Fibroblast of peridontal ligament (primary cell): ENCODE results near the gene S100G.
"Not testable (repeated sequence)": the region's sequence is repeated elsewhere in the genome, so short reads cannot be mapped to it uniquely, and the experiment has no call there.

ENCODE experiments used
- DNase-seq: peaks from one replicate; pipeline ENCODE4 v3.0.0-alpha.2; 2010; ENCODE audit errors: extremely low read depth

Gene S100G, protein sequence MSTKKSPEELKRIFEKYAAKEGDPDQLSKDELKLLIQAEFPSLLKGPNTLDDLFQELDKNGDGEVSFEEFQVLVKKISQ

DNA sequence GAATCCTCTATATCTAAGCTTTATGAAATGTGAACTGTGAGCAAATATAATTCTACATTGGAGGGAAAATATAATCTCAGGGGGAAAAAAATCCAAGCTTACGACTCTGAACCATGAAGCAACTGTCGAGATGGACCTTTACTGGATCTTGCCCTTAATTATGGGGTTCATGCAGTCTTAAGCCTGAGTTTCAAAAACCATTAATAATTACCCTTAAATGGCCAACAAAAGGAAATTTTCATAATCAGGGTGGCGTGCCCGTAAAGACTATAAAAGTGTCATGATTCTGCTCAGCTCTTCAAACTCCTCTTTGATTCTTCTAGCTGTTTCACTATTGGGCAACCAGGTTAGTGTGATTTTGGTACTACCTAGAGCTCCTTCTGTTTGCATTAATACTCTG is at the start of gene S100G:
Gene S100G, plus strand, starts transcription at position 301 of the 400 bp plus-strand sequence. CDS start 849 bp downstream, outside the sequence.
- no peak for DNase-seq

DNA sequence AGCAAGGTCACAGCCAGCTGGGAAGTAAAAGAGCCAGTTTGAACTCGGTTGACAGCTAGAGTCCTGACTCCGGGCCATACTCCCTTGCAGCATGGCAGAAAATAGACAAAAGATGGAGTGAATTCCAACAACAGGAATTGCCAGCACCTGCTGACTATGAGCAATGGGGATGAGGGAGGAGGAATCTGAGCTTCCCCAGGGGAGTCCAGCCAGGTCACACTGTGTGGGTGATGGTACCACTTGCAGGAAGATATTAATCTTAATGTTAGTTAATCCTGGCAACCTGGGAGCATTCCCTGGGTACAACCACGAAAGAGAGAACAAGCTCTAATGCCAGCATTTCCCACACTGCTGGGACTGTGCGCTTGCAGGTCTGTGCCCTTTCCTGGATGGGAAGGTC is 48.1 kb upstream of the S100G start:
- no peak for DNase-seq

DNA sequence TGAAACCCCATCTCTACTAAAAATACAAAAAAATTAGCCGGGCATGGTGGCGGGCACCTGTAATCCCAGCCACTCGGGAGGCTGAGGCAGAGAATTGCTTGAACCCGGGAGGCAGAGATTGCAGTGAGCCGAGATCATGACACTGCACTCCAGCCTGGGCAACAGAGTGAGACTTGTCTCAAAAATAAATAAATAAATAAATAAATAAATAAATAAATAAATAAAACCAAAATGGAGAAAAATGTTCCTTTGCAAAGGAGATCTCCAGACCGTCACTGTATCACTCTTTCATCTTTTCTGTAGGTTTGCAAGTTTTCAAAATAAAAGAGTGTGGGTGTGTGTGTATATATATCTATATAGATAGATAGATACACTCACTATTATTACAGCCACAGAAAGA is 46.7 kb upstream of the S100G start:
- DNase-seq, result not testable (repeated sequence)

DNA sequence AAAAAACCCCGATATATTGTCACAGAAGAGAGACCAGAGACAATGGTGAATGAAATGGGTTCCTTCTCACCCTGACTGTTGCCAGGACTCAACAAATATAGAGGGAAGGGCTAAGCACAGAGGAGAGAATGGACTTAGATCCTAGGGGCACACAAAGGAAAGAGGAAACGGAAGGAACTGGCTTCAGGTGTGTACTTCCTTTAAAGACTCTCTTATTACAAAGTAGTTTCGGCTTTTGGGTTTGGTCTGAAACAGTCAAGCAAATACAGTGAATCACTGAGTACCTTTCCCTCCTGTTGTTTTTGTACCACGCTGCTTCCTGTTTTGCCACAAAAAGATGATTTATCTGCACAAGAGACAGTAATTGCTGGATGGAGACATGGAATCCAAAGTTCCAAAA is 46.1 kb upstream of the S100G start:
- no peak for DNase-seq

DNA sequence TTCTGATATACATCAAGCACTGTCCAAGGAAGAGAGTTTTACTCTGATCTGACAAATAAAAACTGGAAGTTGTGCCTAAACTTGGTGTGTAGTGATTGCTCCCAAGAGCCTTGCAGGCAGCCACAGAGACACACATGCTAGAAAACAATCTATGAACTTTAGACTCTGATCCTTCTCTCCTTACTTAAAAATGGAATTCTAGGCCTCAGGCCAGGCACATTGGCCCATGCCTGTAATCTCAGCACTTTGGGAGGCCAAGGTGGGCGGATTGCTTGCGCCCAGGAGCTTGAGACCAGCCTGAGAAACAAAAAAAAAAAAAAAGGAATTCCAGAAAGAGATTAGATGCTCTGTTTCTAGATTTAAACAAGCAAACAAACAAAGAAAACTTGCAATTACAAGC is 45.6 kb upstream of the S100G start:
- no peak for DNase-seq

DNA sequence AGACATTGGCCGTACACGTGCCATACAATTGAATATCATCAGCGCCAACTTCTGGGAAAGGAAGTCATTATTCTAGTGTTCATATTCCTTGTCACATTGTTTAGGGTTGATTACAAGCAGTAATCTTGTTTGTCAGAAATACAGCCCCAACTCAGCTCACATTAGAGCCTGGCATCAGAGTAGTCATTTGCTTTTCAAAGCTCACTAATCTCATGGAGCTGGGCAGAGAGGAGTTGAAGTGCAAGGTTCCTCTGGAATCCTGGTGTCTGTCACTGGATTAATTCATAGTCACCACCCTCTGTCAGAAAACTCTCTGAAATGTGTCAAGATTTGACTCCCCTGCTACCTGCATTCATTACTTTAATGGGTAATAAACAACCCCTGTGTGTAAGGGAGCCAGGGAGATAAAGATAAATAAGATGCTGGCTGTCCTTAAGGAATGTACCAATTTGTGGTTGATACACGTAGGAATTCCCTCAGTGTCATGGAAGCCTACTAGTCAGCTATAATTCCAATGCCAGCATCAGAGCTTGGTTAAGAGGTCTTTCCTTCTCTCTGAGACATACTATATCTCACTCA is 43.7 kb upstream of the S100G start:
- no peak for DNase-seq

DNA sequence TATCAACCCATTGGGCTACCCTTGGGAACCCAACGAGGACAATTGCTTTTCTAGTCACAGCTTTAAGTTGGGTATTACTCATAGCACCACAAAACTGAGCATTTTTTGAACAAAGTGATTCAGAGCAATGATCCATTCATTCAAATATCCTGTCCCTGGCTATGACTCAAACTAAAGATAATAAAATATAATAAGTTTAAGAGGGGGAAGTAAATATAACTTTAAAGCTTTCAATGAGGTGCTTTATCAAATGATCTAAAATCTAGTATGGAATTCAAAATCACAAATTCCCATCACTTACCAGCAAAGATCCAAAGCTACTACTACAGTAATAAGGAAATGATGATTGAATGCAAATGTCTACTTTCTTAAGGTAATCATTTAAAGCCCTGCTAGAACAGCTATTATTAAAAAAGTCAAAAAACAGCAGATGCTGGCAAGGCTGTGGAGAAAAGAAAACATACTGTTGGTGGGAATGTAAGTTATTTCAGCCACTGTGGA is 39.8 kb upstream of the S100G start:
- DNase-seq, result peak; percentile 31

DNA sequence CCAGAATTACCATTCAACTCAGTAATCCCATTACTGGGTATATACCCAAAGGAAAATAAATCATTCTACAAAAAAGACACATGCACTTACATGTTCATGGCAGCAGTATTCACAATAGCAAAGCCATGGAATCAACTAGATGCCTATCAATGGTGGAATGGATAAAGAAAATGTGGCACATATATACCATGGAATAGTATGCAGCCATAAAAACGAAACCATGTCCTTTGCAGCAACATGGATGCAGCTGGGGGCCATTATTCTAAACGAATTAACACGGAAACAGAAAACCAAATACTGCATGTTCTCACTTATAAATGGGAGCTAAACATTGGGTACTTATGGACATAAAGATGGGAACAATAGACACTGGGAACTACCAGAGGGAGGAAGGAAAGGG is 39.3 kb upstream of the S100G start:
- DNase-seq, result not testable (repeated sequence)

DNA sequence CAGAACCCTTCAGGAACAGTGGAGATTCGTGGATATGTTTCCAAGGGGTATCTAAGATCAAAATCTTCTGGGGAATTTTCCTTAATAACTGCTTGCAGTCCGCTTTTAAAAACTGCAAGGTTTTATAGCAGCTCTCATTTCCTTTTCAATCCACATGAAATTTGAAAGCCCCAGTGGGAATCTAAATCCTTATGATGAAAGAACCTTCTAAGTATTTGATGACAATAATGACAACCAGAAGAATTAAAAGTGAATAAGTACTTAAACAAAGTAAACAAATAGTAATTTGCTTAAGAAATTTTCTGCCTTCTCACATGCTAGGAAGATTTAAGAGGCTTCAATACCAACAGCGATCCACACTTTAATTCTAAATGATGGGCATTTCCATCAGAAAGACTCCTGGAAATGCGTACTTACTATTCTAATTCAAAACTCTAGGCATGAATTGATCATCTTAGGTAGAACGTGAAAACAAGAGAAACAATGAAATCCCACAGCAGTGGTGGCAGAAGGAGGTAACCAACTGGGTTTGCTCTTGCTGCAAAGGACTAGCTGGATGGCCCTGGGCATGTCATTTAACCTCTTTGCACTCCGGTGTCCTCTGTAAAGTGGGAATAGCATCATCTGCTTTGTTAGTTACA is 37.6 kb upstream of the S100G start:
- DNase-seq, result no peak

DNA sequence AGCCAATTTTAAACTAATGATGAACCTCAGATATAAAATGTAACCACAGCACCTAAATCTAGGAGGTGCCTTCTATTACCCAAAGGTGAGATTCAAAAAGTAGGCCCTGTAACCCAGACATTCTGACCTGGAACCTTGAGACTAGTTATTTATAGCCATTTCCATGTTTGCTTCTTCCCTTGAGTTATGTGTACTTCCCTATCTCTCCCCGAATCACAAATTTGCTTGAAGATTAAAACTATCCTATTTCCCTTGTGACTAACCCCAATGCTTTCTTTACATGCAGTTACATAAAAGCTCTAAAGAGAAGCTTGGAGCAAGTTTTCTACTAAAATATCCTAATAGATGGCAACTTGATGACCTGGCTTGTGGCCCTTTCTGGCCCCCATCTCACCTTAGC is 32.6 kb upstream of the S100G start:
- DNase-seq, result no peak

DNA sequence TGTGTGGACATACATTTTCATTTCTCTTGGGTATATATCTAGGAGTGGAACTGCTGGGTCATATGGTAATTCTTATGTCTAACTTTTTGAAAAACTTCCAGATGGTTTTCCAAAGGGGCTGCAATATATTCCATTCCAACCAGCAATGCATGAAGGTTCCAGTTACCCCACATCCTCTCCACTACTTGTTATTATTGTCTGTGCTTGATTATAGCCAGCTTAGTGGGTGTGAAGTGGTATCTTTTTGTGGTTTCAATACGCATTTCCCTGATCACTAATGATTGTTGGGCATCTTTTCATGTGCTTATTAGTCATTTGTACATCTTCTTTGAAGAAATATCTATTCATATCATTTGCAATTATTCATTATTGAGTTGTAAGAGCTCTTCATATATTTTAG is 31.5 kb upstream of the S100G start:
- DNase-seq, result no peak

DNA sequence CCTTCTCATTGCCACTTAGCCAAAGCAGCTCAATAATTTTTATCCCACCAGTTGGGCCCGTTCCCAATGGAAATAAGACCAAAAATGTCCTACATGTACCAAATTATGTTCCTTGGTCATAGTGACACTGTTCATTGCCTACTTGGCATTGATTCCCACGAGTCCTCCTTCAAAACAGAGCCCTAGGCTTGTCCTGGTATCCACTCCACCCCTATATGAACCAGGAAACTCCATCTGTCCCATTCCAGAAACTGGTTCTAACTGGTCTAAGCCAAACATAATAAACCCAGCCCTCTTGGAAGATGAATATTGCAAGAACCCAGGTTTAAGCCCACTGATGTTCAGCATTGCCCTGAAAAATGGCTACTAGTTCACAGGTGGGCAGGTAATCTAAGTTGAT is 30.9 kb upstream of the S100G start:
- DNase-seq, result no peak

DNA sequence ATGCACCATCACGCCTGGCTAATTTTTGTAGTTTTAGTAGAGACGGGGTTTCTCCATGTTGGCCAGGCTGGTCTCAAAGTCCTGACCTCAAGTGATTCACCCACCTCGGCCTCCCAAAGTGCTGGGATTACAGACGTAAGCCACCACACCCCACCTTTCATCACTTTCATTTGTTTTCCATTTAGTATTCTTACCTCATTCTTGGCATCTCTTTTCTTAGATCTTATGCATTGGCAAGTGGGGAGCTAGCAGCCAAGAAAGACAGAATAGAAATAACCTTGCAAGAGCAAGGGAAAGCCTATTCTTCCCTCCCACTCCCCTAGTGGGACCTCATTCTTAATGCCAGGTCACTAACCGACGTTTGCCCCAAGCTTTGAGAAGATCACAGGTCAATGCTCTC is 21.4 kb upstream of the S100G start:
- not testable (repeated sequence) for DNase-seq

DNA sequence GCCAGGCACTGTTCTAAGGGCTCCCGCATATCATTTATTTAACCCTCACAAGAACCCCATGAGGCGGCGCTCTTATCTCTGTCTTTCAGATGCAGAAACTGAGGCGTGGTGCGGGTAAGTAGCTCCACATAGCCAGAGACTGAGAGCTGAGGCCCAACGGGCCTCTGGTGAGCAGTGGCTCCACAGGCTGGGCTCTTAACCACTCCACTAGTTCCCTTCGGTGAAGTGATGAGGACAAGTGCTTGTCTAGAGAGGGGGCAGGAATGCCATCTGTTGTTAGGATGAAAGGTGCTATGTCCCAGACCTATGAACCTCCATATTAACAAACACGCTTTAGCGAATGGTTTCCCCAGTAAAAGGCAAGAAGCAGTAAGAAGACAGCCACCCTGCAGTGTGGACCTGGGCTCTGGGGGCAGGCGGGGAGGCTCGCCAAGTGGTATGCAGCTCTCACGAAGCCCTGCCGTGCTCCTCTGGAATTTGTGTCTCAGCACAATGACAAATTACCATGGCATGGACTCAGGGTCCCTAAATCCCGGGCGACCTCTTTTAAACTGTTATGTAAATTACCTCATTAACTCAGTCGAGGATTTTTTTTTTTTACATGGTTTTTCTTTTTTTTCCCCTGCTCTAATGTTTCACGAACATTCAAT is 20.9 kb upstream of the S100G start:
- no peak for DNase-seq

DNA sequence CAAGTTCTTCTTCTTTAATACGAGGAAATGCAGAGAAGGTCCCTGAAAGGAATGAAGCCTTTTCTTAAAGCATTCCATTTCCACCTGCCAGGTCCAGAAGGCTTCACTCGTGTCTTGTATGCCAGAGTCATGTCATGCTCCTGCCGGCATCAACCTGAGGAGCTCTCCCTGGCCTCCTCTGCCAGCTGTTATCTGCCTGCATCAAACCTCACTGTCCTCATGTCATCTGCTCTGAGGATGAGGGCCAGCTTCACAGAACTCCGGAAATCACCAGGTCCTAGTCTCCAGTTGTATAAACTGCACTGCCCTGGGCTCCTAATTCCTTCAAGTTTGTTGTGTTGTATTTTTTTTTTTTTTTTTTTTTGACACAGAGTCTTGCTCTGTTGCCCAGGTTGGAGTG is 20.0 kb upstream of the S100G start:
- DNase-seq, result no peak

DNA sequence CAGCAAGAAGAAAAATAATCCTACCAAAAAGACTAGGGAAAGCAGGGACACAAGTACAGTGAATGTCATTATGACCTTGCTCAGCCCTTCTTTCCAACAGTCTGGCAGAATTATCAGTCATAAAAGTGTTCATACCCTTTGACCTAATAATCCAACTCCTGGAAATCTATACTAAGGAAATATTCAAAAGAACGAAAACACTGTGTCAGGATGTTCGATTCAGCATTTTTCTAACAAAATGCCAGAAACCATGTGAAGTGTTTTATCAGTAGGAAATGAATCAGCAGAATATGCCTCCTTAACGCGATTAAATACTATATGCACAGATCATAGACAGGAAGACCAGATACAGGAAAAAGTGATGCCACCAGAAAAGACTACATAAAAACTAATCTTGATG is 16.2 kb upstream of the S100G start:
- no peak for DNase-seq

DNA sequence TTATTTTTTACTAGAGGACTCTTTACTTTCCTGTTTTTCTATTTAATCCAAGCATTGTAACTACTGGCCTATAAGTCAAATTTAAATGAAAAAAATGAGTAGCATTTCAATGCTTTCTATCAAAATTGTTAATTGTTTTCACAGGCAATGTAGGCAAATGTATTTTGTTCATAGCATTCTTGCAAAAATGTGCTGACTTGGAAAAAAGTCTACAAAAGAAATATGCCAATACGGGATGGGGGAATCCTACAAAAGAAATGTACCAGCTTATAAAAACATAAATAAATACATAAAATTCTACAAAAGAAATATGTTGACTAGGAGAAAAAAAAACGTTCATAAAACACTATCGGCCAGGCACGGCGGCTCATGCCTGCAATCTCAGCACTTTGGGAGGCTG is 14.9 kb upstream of the S100G start:
- no peak for DNase-seq

DNA sequence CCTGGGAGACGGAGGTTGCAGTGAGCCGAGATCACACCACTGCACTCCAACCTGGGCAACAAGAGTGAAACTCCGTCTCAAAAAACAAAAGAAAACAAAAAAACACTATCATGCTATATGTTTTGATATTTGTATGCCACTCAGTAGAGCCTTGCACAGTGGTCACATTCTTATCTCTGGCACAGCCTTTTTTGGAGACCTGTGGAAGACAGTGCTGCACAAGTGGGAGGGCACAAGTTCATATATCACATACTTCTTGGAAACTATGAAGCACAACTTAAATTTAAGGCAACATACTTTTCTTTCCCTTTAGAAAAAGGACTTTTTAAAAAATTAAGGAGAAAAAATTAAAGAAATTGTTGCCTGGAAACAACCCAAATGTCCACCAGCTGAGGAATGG is 14.4 kb upstream of the S100G start:
- DNase-seq, result no peak

DNA sequence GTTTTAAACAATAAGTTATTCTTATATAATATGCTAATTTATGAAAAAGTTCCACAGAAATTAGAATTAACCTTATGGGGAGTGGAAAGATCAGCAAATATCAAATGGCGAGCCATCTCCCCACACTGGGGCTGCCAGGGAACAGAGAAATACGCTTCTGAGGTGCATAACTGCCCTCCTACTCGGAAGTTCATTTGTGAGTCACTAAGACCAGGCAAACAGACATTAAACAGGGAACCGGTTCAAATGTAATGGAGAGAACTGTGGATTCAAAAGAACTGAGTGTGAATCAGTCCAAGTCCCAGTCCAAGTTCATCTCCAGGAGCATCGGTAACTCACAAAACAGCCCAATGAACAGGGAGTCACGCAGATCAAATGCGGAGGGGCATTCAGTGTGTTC is 11.4 kb upstream of the S100G start:
- no peak for DNase-seq

DNA sequence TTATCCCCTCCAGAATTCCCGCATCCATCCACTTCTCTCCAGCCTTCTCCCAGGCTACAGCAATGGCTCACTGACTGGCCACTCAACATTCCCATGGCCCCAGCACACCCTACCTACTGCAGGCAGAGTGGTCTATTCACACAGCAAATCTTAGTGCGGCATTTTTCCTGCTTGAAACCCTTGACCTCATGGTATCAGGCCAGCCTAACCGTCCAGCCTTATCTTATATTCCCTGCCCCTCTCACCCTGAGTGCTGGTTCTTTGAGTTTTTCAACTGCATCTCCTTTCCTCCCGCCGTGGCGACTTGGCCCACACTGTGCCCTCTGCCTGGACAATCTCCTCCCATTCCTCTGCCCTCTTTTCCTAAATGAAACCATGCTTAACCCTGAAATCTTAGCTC is 10.0 kb upstream of the S100G start:
- DNase-seq, result no peak

DNA sequence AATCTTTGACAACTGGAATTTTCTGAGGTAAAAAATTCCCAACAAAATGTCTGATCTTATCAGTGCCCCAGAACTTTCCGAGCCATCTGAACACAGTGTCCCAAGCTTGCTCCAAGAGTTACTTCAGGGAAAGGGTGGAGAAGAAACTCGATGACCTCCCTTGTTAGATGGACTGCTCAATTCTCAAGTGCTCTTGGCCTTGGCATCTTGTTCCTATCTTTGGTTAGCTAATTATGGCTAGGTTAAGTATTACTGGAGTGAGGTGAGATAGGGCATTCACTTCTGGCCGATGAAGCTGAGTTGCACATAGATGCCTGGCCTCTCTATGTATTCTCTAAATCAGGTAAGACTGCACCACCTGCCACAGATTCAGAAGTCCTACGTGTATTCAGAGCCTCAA is 9.1 kb upstream of the S100G start:
- DNase-seq, result no peak

DNA sequence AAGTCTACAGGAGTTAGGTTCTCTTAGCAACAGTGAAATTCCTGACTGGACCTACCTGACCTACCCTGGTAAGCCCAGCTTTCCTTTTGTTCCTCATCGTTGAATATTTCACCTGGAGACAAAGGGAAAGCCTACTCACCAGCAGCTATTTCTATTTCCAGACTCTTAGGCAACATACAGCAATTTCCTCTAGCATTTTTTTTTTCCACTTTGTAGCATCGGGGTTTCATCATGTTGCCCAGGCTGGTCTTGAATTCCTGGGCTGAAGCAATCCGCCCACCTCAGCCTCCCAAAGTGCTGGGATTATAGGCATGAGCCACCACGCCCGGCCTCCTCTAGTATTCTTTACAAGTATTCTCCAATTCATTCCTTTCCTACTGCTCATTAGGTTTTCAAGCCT is 6.8 kb upstream of the S100G start:
- peak; percentile 55 for DNase-seq
